HCEC 1CT (cell line): ENCODE measurements around the gene SUCNR1.
"Not testable (repeated sequence)": the region's sequence is repeated elsewhere in the genome, so short reads cannot be mapped to it uniquely, and the experiment has no call there.

Experiments used
- DNase-seq: peaks from one replicate; pipeline ENCODE4 v3.0.0-alpha.2; 2017

Gene SUCNR1

DNA sequence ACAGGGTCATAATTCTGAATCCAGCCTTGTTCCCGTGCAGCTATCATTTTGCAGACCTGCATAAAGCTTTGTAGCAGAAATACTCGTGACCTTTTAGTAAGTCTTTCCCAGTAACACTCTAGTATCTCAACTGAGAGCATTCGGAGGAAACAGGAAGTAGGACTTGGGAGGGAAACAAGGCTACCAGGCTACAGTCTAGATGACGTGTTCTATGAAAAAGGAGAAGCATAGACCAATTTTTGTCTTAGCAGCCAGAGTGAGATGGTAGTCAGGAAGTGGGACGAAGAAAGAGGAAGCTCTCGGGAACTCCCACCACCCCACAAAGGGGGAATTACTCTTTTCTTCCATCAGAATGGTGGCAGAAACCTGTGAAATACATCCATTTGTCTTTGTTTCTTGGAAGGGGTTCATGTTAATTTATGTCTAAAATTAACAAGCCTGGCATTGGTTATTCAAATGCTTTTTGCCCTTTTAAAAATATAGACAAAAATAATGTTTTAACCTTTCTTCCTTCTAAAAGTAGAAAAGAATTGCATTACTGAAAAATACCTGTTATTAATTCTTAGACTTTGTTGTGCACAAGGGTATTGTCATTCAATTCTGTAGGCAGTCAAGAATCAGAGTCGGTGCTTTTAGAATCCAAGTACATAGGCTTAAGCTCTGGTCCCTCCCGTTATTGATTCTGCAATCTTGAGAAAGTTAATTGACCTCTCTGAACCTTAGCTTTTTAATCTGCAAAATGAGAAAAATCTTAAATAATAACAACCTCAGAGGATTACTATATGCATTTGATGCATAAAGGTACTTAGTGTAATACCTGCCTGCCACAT is 1.6 kb upstream of the SUCNR1 start:
- no peak for DNase-seq

DNA sequence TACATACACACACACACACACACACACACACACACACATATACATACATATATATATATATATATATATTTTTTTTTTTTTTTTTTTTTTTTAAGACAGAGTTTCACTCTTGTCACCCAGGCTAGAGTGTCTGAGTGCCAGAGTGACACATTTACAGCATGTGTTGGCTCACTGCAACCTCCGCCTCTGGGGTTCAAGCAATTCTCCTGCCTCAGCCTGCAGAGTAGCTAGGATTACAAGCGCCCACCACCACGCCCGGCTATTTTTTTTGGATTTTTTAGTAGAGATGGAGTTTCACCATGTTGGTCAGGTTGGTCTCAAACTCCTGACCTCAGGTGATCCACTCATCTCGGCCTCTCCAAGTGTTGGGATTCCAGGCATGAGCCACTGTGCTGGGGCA is 636 bp downstream of the SUCNR1 start:
- not testable (repeated sequence) for DNase-seq

DNA sequence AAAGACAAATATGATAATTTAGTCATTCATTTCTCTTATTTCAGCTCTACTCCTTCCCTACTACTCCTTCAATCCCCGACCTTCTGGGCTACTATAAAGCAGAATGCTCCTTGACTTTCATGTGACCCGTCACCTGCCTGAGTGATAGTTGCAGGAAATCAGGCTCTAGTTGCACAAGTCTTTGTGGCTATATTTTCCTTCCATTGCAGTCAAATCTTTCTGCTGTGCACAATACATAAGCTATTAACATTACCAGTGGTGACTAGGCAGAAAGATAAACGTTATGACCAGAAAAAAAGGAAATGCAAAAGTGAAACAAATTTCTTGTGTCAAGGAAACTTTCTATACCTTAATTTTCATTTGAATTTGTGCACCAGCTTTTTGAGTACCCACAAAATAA is 2.3 kb downstream of the SUCNR1 start:
- DNase-seq, result no peak

DNA sequence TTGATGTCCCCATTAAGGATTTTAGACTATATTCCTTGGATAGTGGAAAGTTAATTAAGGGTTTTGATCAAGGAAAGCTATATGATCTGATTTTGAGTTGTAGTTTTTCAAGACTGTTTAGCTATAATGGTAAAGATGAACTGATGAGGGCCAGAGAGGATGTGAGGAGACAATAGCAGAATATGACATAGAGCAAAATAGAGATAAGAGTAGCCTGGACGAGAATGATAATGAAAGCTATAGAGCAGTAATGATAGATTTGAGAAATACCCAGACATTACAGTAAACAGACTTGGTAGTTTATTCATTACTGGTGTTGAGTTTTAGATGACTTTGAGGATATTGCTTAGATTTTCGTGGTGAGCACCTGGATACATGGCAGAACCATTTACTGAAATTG is 3.8 kb downstream of the SUCNR1 start:
- DNase-seq, result no peak

DNA sequence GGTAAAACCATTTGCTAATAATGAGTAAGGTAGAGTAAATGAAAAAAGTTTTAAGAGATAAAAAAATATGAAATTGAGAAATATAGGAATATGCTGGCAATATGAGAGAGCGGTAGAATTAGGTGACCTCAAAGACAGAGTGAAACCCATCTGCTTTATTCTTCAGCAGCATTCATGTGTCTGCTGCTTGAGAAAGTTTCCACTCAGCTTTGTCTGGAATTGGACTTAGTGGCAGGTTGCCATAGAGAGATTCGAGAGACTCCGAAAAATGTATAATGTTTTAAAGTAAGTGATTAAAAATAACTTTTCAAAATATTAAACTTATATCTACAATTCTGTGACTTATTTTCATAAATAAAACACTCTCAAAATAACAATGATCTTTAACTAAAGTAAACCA is 5.0 kb downstream of the SUCNR1 start:
- no peak for DNase-seq

DNA sequence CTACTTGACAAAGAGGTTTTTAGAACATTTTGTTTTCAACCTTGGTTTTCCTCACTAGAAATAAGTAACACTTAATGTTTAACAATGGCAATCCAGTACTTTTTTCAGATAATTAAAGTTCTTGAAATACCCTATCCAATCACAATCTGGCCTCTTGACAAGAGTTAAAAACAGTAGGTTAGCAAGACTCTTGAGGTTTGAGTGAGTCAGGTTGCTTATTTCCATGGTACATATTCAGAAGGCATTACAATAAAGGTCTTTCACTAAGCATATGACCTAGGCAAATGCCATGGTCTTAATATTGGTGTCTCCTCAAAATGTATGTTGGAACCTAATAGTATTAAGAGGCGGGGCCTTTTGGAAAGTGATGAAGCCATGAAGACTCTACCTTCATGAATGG is 5.6 kb downstream of the SUCNR1 start:
- no peak for DNase-seq

DNA sequence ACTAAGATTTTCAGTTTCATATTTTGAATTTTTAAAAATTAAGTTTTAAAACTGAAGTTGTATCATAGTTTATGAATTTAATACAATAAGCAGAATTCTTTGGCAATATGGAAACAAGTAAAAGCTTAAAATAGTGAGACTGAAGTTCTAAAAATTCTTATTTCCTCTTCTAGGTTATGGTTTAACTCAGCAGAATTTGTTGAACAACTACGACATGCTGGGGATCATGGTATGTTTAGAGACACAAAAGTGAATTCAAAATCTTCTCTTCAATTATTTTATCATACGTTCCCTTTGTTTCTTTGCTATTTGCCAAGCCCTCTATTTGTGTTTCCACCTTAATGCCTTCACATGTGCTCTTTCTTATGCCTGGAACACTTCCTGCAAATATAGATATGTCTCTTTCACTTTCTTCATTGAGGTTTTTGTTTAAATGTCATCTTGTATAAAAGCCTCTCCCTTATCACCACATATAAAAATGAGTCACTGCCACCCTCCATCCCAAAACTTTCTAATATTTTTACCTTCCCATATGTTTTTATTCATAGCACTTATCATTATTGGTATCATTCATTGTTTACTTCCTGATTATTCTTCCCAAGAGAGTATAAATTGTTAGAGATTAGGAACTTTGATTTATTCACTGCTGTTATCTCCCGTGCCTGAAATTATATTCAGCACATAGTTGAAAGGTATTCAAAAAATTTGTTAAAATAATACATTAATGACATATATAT is 6.4 kb downstream of the SUCNR1 start:
- DNase-seq, result no peak

DNA sequence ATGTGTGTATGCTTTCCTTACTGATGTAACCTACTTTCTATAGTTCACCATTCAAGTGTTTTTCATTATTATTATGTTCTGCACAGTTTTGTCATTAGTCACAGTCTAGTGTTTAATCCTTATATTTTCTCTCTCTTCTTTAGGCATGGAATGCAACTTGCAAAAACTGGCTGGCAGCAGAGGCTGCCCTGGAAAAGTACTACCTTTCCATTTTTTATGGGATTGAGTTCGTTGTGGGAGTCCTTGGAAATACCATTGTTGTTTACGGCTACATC is 6.9 kb downstream of the SUCNR1 start:
- DNase-seq, result no peak

DNA sequence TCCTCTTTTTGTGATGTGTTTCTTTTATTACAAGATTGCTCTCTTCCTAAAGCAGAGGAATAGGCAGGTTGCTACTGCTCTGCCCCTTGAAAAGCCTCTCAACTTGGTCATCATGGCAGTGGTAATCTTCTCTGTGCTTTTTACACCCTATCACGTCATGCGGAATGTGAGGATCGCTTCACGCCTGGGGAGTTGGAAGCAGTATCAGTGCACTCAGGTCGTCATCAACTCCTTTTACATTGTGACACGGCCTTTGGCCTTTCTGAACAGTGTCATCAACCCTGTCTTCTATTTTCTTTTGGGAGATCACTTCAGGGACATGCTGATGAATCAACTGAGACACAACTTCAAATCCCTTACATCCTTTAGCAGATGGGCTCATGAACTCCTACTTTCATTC is 7.7 kb downstream of the SUCNR1 start:
- DNase-seq, result no peak

DNA sequence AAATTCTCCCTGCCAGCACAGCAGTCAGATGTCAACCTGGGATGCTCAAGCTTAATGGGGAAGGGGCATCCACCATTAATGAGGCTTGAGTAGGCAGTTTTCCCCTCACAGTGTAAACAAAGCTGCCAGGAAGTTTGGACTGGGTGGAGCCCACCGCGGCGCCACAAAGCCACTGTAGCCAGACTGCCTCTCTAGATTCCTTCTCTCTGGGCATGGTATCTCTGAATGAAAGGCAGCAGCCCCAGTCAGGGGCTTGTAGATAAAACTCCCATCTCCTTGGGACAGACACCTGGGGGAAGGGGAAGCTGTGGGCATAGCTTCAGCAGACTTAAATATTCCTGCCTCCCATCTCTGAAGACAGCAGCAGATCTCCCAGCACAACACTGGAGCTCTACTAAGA is 12.0 kb downstream of the SUCNR1 start:
- not testable (repeated sequence) for DNase-seq

DNA sequence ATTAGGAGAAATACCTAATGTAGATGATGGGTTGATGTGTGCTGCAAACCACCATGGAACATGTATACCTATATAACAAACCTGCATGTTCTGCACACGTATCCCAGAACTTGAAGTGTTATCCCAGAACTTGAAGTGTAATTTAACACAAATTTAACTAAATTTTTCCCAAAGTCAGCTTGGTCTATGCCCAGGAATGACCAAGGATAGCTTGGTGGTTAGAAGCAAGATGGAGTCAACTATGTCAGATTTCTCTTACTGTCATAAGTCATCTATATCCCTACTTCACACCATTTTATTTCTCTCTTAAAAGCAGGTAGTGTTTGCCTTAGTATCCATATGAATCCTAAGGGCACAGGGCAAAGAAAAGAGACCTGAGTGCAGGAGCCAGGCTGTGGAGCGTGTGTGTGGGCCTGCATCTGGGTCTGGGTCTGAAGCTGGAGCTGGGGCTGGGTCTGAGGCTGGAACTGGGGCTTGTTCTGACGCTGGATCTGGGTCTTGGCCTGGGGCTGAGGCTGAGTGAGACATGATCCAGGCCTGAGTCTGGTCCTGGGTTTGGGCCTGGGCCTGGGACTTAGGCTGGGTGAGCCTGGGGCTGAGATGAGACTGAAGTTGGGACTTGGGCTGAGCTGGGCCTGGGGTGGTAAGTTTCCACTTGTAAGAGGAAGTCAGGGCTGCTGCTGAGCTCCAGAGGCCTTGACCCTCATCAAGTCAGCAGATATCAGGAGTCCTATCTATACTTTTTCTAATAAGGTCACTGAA is 14.2 kb downstream of the SUCNR1 start:
- DNase-seq, result not testable (repeated sequence)

DNA sequence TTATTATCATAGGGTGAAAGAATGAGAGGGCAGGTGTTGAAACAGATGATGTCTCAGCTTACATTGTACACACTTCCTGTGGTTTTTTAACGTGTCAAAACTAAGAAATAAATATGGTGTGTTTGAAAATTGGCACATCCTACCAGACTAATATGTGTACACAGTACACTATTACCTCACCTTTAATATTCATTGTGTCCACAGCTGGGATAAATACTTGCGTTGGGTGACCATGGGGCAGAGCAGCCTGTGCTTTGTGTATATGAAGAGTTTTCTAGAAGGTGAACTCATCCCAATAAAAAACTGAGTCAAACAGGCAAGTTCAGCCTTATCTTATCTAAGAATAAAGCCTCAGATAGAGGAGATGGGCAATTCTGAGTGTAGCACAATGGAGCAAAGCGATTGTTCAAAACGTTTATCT is 17.3 kb downstream of the SUCNR1 start:
- DNase-seq, result no peak

DNA sequence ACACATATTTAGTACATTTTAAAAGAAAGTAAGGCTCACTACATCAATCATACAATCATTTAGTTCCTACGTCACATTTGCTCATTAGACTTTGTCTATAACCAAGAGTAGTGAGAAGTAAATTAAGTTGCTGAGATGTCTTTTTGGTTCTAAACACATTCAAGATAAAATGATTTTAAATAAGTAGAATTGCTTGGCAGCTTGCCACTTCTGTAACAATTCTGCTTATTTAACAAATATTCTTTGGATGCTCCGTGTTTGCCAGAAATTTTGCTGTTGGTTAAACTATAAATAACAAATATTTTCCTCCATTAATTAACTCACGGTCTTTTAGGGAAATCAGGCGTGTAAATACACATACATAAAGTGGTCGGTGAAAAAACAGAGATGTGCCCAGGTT is 18.3 kb downstream of the SUCNR1 start:
- DNase-seq, result no peak

DNA sequence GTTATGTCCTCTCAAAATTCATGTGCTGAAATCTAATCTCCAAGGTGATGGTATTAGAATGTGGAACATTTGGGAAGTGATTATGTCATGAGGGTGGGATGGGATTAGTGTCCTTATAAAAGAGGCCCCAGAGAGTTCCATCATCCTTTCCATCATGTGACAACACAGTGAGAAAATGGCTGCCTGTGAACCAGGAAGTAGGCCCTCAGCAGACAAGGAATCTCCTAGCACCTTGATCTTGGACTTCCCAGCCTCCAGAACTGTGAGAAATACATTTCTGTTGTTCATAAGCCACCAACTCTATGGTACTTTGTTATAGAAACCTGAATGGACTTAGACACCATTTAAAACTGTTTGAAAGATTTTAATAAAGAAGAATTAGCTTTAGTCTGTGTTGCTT is 20.8 kb downstream of the SUCNR1 start:
- no peak for DNase-seq

DNA sequence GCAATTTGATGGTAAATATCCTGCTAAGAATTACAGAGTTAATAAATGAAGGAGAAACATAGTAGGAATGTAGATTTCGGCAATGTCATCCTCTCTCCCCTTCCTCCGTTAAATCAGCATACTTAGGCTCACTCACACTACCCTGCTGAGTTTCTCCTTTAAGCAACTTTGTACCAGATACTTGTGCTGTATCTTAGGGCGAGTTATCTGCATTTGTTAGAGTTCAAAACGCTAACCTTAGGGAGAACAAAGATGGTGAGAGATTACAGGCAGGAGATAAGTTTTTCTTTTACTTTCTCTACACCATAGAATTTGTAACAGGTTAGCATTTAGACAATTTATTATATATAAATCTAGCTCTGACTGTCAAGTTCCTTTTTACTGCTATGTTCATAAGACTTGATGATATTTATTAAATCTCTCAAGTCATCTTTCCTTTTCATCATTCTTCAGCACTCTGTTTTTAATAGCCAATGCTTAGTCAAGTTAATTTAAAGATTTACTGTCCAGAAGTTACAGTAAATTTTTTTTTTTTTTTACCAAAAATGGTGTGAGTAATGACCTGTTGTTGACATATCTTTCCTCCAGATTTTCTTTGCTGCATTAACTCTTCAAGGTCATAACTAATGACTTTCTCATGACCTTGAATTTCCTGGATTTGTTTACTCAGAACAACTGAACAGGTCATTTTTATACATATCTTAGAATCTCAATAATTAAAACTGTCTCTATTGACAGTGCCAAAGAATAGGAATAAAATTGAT is 22.2 kb downstream of the SUCNR1 start:
- DNase-seq, result peak; percentile 29

DNA sequence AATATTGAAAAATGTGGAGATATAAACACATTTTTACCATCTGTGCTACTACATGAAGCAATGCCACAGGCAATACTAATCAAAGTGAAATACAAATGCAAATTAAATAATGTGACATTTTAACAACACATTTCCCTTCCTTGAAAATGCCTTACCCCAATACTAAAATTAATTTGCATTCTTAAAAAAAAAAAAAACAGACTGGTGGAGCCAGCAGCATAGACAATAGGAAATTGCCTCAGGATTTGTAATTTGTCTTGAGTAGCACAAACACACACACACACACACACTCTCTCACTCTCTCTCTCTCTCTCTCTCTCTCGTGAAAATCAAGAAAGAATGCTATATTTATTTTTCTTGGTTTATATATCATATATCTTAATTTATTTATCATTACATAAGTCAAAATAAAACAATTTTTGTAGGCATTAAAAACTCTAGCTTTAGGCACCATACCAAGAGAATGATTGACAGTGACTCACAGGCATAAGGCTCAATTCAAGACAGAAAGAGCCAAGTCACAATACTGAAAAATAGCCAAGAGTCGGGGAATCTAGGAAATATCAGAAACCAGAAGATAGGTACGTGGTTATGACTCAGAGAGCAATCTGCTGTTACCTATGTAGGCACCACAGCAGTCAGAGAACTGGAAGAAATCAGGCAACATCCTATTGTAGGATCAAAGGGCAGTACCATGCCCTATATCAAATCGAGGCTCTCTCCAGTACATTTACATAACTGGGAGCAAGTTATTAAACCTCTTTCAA is 23.0 kb downstream of the SUCNR1 start:
- peak; percentile 36 for DNase-seq

DNA sequence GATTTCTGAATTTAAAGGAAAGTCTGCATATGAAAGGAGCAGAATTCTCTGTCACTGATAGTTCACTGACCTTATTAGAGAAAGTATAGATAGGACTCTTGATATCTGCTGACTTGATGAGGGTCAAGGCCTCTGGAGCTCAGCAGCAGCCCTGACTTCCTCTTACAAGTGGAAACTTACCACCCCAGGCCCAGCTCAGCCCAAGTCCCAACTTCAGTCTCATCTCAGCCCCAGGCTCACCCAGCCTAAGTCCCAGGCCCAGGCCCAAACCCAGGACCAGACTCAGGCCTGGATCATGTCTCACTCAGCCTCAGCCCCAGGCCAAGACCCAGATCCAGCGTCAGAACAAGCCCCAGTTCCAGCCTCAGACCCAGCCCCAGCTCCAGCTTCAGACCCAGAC is 24.7 kb downstream of the SUCNR1 start:
- not testable (repeated sequence) for DNase-seq

DNA sequence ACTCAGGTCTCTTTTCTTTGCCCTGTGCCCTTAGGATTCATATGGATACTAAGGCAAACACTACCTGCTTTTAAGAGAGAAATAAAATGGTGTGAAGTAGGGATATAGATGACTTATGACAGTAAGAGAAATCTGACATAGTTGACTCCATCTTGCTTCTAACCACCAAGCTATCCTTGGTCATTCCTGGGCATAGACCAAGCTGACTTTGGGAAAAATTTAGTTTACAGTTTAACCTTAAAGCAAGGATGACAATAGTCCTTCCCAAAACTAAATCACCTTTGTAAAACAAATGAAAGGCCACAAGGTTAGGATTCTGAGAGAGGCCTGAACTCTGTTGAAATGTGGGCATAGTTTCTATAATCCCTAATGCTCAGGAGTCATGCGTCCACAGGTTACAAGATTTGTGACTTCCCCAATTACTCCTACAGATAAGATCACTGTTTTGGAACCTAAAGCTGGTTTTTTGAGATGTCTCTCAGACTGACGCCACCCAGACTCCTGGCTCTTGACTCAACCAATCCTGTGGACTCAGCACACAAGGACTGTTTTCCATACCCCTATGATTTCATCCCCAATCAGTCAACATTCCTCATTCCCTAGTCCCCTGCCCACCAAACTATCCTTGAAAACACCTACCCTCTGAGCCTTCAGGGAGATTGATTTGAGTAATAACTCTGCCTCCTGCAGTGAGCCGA is 25.3 kb downstream of the SUCNR1 start:
- DNase-seq, result not testable (repeated sequence)

DNA sequence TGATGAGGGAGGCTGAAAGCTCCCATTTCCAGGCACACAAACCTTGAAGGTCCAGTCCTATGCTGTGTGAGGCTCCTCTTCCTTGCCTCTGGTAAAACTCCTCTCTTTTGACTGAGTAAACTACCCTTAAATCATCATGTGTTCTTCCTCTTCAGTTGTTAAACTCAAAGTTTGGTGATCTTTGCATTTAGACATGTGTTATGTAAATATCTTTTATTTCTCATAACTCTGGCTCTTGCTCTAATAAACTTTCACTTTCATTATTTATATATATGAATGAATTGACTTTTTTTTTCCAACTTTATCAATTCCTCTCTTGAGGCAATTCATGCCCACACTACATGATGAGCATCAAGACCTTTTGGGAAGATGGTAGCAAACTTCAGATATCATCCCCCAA is 26.6 kb downstream of the SUCNR1 start:
- DNase-seq, result peak; percentile 17

DNA sequence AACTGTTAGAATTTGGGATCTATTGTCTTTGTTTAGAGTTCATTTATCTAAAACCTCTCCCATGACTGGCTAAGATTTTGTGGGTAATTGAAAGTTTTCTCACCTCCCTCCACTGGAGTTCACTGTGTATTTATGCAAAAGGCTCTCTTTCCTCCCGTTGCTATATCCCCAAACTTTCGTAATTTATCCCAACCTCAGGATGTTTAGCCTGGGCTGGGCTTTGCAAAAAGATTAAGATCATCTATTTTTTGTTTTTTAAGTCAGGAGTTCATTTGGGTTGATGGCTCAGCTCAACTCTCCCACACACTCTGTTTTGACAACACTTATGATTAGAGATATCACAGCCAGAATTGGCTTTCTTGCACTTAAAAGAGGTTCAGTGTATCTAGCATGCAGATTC is 27.0 kb downstream of the SUCNR1 start:
- DNase-seq, result peak; percentile 24

DNA sequence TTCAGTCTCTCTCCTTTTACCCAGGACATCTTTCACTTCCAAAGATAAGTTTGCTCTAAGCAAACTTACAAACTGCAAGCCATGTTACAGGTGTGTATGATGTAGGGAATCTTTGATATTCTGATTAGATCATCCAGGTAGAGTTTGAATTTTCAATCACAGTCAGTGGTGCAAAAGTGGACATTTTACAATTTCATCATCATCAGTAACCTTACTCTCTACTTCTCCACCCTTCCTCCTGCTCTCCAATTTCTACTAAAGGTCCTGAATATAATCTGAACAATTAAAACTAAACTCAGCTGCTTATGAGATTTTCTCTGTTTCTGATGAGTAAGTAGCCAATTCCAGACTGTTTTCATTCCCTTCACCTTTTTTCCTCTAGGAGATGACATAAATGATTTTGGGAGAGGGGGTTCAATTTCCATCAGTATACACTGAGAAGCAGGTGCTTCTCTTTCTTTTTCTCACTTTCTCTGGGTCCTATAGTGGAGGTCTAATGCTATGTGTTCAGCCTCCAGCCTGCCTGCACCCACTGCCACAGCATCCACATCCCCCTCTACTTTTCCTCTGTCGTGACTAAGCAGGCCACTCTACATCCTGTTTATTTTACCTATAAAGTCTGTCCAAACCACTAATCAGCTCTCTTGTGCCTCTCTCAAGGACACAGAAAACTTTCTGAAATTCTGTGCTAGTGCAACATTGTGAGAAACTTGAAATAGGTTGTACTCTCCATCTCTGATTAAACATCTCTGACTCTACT is 27.6 kb downstream of the SUCNR1 start:
- peak; percentile 39 for DNase-seq
